Activated CD8-positive, alpha-beta memory T cell treated with anti-CD3 and anti-CD28 coated beads, Interleukin-2, amount 10 ng/mL, durations not matched to agents 7 days and 5 days (primary cell): ENCODE data around the gene EXOC4. TPM values are rescaled to one million over a fixed set of nuclear protein-coding genes. Genes with fewer than 3 reads are reported as not detected.

Source experiments
- ATAC-seq: fragments of 150-1000 bp; cut with Tn5 transposase; one replicate; pipeline ENCODE4 v1.10.0; 2021; ENCODE audit warnings: moderate library complexity
- CTCF ChIA-PET: fragments of 350-600 bp; sonication (Branson Sonifier 250); formaldehyde crosslinking; loops from one replicate; lab custom pipeline; 2021; ENCODE audit warnings: antibody characterized with exemption; lab: Charles Lee
- DNase-seq: peaks from one replicate; pipeline ENCODE4 v3.0.0-alpha.2; 2020
- H3K27ac Mint-ChIP-seq: one replicate; pipeline ENCODE4 v1.8.0; 2021; ENCODE audit warnings: mild to moderate bottlenecking, mixed read lengths
- H3K27me3 Mint-ChIP-seq: one replicate; pipeline ENCODE4 v1.8.0; 2021; ENCODE audit warnings: mixed read lengths
- H3K36me3 Mint-ChIP-seq: one replicate; pipeline ENCODE4 v1.8.0; 2021; ENCODE audit warnings: mild to moderate bottlenecking, mixed read lengths
- H3K4me1 Mint-ChIP-seq: one replicate; pipeline ENCODE4 v1.8.0; 2021; ENCODE audit warnings: mixed read lengths
- H3K4me3 Mint-ChIP-seq: one replicate; pipeline ENCODE4 v1.8.0; 2021; ENCODE audit warnings: mild to moderate bottlenecking, moderate library complexity, mixed read lengths
- H3K9me3 Mint-ChIP-seq: one replicate; pipeline ENCODE4 v1.8.0; 2022; ENCODE audit warnings: low read depth, mixed read lengths
- total RNA-seq, 2 experiments: library from RNA; stranded (reverse); gene quantifications; one replicate each; pipeline ENCODE4 v1.2.3, GENCODE V29; 2021

EXOC4 gene
- total RNA-seq, 2 experiments from 2014 or later, result 68.6 to 88.3 TPM

GRCh38 chr7:133699386-133699785 is 446.5 kb downstream of the EXOC4 start:
- DNase-seq (no peak), ATAC-seq (no peak)
- CTCF ChIA-PET, result no interaction called here
- Mint-ChIP-seq H3K4me3 (no peak overlapping the region), H3K9me3 (no peaks in the 10 kb centered on the region), H3K36me3 (no peaks in the 10 kb centered on the region), H3K4me1 (peaks cover 1% of the 10 kb centered on the region), H3K27me3 (no peaks in the 10 kb centered on the region), H3K27ac (no peak overlapping the region)

GRCh38 chr7:133702078-133702477 is 449.2 kb downstream of the EXOC4 start:
- Mint-ChIP-seq H3K4me3 (no peak overlapping the region), H3K4me1 (peaks cover 3% of the 10 kb centered on the region), H3K36me3 (no peaks in the 10 kb centered on the region), H3K27me3 (no peaks in the 10 kb centered on the region), H3K27ac (no peak overlapping the region), H3K9me3 (no peaks in the 10 kb centered on the region)
- DNase-seq (no peak), ATAC-seq (no peak)
- CTCF ChIA-PET, result no interaction called here

GRCh38 chr7:133702960-133703359 is 450.1 kb downstream of the EXOC4 start:
- ATAC-seq (no peak), DNase-seq (no peak)
- CTCF ChIA-PET, result no interaction called here
- Mint-ChIP-seq H3K4me3 (no peak overlapping the region), H3K36me3 (no peaks in the 10 kb centered on the region), H3K9me3 (no peaks in the 10 kb centered on the region), H3K27ac (no peak overlapping the region), H3K4me1 (peaks cover 3% of the 10 kb centered on the region), H3K27me3 (no peaks in the 10 kb centered on the region)

GRCh38 chr7:133703547-133703946 is 450.7 kb downstream of the EXOC4 start:
- H3K4me3 Mint-ChIP-seq, result no peak overlapping the region
- ATAC-seq, result no peak
- peaks cover 3% of the 10 kb centered on the region for H3K4me1 Mint-ChIP-seq
- CTCF ChIA-PET, result no interaction called here
- H3K9me3 Mint-ChIP-seq, result no peaks in the 10 kb centered on the region
- H3K36me3 Mint-ChIP-seq, result no peaks in the 10 kb centered on the region
- H3K27me3 Mint-ChIP-seq, result no peaks in the 10 kb centered on the region
- no peak overlapping the region for H3K27ac Mint-ChIP-seq
- no peak for DNase-seq

GRCh38 chr7:133704453-133704852 is 451.6 kb downstream of the EXOC4 start:
- H3K9me3 Mint-ChIP-seq, result no peaks in the 10 kb centered on the region
- no peaks in the 10 kb centered on the region for H3K27me3 Mint-ChIP-seq
- CTCF ChIA-PET, result no interaction called here
- no peak for DNase-seq
- H3K27ac Mint-ChIP-seq, result no peak overlapping the region
- ATAC-seq, result no peak
- H3K4me1 Mint-ChIP-seq, result peaks cover 9% of the 10 kb centered on the region
- H3K4me3 Mint-ChIP-seq, result no peak overlapping the region
- H3K36me3 Mint-ChIP-seq, result no peaks in the 10 kb centered on the region

- no peak overlapping the region for H3K27ac Mint-ChIP-seq
- CTCF ChIA-PET, result no interaction called here
- H3K4me3 Mint-ChIP-seq, result no peak overlapping the region
- no peaks in the 10 kb centered on the region for H3K36me3 Mint-ChIP-seq
- no peaks in the 10 kb centered on the region for H3K27me3 Mint-ChIP-seq
- no peak for ATAC-seq
- H3K9me3 Mint-ChIP-seq, result no peaks in the 10 kb centered on the region
- peaks cover 10% of the 10 kb centered on the region for H3K4me1 Mint-ChIP-seq
- no peak for DNase-seq
Measured at GRCh38 chr7:133705596-133705995, 452.7 kb downstream of the EXOC4 start.

GRCh38 chr7:133706016-133706415 is 453.1 kb downstream of the EXOC4 start:
- ATAC-seq, result no peak
- Mint-ChIP-seq H3K4me3 (no peak overlapping the region), H3K36me3 (no peaks in the 10 kb centered on the region), H3K9me3 (no peaks in the 10 kb centered on the region), H3K4me1 (peaks cover 10% of the 10 kb centered on the region), H3K27ac (no peak overlapping the region), H3K27me3 (no peaks in the 10 kb centered on the region)
- CTCF ChIA-PET, result no interaction called here
- no peak for DNase-seq

GRCh38 chr7:133709036-133709880 is 456.4 kb downstream of the EXOC4 start:
- Mint-ChIP-seq H3K9me3 (no peaks in the 10 kb centered on the region), H3K27me3 (no peaks in the 10 kb centered on the region), H3K4me3 (no peak overlapping the region), H3K36me3 (no peaks in the 10 kb centered on the region), H3K4me1 (peaks cover 10% of the 10 kb centered on the region), H3K27ac (no peak overlapping the region)
- CTCF ChIA-PET, result no interaction called here
- DNase-seq (no peak), ATAC-seq (no peak)

- ATAC-seq (no peak), DNase-seq (no peak)
- CTCF ChIA-PET, result no interaction called here
- H3K36me3 Mint-ChIP-seq, result no peaks in the 10 kb centered on the region
- no peaks in the 10 kb centered on the region for H3K9me3 Mint-ChIP-seq
- H3K27me3 Mint-ChIP-seq, result no peaks in the 10 kb centered on the region
- no peak overlapping the region for H3K4me3 Mint-ChIP-seq
- no peak overlapping the region for H3K27ac Mint-ChIP-seq
- H3K4me1 Mint-ChIP-seq, result peaks cover 7% of the 10 kb centered on the region
Measured at GRCh38 chr7:133712544-133712943, 459.7 kb downstream of the EXOC4 start.

- H3K27me3 Mint-ChIP-seq, result no peaks in the 10 kb centered on the region
- H3K9me3 Mint-ChIP-seq, result peaks cover 2% of the 10 kb centered on the region
- H3K4me3 Mint-ChIP-seq, result no peak overlapping the region
- no peak overlapping the region for H3K27ac Mint-ChIP-seq
- H3K4me1 Mint-ChIP-seq, result peaks cover under 1% of the 10 kb centered on the region
- ATAC-seq, result no peak
- DNase-seq, result no peak
- no peaks in the 10 kb centered on the region for H3K36me3 Mint-ChIP-seq
- CTCF ChIA-PET, result no interaction called here
Measured at GRCh38 chr7:133714654-133715053, 461.8 kb downstream of the EXOC4 start.

GRCh38 chr7:133718131-133718530 is 465.3 kb downstream of the EXOC4 start:
- CTCF ChIA-PET, result no interaction called here
- Mint-ChIP-seq H3K4me1 (no peaks in the 10 kb centered on the region), H3K27me3 (no peaks in the 10 kb centered on the region), H3K9me3 (peaks cover 4% of the 10 kb centered on the region), H3K4me3 (no peak overlapping the region), H3K27ac (no peak overlapping the region), H3K36me3 (no peaks in the 10 kb centered on the region)
- DNase-seq (no peak), ATAC-seq (no peak)

- no peaks in the 10 kb centered on the region for H3K27me3 Mint-ChIP-seq
- H3K36me3 Mint-ChIP-seq, result no peaks in the 10 kb centered on the region
- ATAC-seq (no peak), DNase-seq (no peak)
- H3K9me3 Mint-ChIP-seq, result peaks cover 4% of the 10 kb centered on the region
- no peak overlapping the region for H3K4me3 Mint-ChIP-seq
- H3K27ac Mint-ChIP-seq, result no peak overlapping the region
- no peaks in the 10 kb centered on the region for H3K4me1 Mint-ChIP-seq
- CTCF ChIA-PET, result no interaction called here
Measured at GRCh38 chr7:133723044-133723443, 470.2 kb downstream of the EXOC4 start.

GRCh38 chr7:133724148-133724547 is 471.3 kb downstream of the EXOC4 start:
- no peaks in the 10 kb centered on the region for H3K27me3 Mint-ChIP-seq
- CTCF ChIA-PET, result no interaction called here
- H3K36me3 Mint-ChIP-seq, result no peaks in the 10 kb centered on the region
- no peaks in the 10 kb centered on the region for H3K4me1 Mint-ChIP-seq
- no peak overlapping the region for H3K4me3 Mint-ChIP-seq
- H3K9me3 Mint-ChIP-seq, result peaks cover 2% of the 10 kb centered on the region
- DNase-seq (no peak), ATAC-seq (no peak)
- H3K27ac Mint-ChIP-seq, result no peak overlapping the region

GRCh38 chr7:133724694-133725093 is 471.8 kb downstream of the EXOC4 start:
- ATAC-seq, result no peak
- Mint-ChIP-seq H3K27ac (no peak overlapping the region), H3K4me1 (no peaks in the 10 kb centered on the region), H3K36me3 (no peaks in the 10 kb centered on the region), H3K4me3 (no peak overlapping the region), H3K9me3 (peaks cover 1% of the 10 kb centered on the region), H3K27me3 (no peaks in the 10 kb centered on the region)
- CTCF ChIA-PET, result no interaction called here
- no peak for DNase-seq
